IPS-11a (cell line): ENCODE data around the gene FNBP1.

ENCODE experiments used
- H3K4me3 ChIP-seq: one replicate; pipeline ENCODE4 v1.5.1; 2013; ENCODE audit warnings: low read depth, low read length, control low read depth

The FNBP1 gene

GRCh38 chr9:129838707-129839259, 204.2 kb downstream of the FNBP1 start:
- H3K4me3 ChIP-seq: no peak overlapping the region
